Stimulated activated CD4-positive, alpha-beta T cell treated with anti-CD3 and anti-CD28 coated beads, Interleukin-15, amount 100 ng/mL, for 24 hours (primary cell): Measurements from ENCODE around the gene P4HA2.

Source experiments
- DNase-seq: peaks from one replicate; pipeline ENCODE4 v3.0.0-alpha.2; 2020

Gene P4HA2

GRCh38 chr5:132221781-132222648 lies 5.6 kb downstream of the P4HA2 start:
- no peak for DNase-seq

- DNase-seq: no peak
These were observed 7.2 kb downstream of the P4HA2 start for GRCh38 chr5:132220491-132220890.

DNA sequence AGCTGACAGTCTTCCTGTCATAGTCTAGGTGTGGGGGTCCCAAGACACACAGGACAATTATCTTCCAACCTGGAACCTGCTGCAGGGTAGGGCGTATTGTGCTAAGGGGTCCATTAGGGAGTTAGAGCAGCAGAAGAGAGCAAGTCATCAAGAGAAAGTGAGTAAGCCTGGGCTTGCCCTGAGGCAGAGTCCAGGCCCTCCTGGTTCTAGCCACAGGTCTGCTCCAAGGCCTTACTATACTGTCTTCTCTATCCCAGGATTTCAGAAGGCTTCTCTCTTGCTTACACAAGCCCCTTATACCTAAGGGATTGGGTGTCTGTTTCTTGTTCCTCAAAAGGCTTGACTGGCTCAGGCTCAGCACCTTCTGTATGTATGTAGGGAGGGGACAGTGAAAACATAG lies 7.7 kb downstream of the P4HA2 start:
- no peak for DNase-seq

GRCh38 chr5:132219289-132219970 lies 8.2 kb downstream of the P4HA2 start:
- DNase-seq: no peak

DNA sequence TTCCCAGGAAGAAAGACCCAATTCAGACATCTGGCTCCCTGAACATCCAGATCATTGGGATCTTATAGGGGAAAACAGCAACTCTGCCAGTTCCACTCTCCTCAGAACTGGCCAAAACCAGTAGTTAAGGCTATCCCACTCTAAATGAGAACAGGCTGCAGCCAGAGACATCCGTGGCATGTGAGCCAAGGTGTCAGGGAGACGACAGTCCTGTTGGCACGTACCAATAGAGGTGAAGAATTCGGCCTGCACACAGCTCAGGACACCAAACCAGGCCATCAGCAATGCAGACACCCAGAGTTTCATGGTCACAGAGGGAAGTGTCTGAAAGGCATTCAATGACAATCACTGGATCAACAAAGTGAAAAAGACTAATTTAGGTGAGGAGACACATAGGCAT lies 9.3 kb downstream of the P4HA2 start:
- DNase-seq: no peak

- DNase-seq: no peak
These were observed 12.3 kb downstream of the P4HA2 start for GRCh38 chr5:132215329-132215728.

- no peak for DNase-seq
These were observed 13.2 kb downstream of the P4HA2 start for GRCh38 chr5:132214491-132214890.

GRCh38 chr5:132213666-132214065 lies 14.0 kb downstream of the P4HA2 start:
- DNase-seq: no peak

GRCh38 chr5:132211787-132212186 lies 15.9 kb downstream of the P4HA2 start:
- no peak for DNase-seq

- no peak for DNase-seq
These were observed 16.7 kb downstream of the P4HA2 start for GRCh38 chr5:132210944-132211343.

DNA sequence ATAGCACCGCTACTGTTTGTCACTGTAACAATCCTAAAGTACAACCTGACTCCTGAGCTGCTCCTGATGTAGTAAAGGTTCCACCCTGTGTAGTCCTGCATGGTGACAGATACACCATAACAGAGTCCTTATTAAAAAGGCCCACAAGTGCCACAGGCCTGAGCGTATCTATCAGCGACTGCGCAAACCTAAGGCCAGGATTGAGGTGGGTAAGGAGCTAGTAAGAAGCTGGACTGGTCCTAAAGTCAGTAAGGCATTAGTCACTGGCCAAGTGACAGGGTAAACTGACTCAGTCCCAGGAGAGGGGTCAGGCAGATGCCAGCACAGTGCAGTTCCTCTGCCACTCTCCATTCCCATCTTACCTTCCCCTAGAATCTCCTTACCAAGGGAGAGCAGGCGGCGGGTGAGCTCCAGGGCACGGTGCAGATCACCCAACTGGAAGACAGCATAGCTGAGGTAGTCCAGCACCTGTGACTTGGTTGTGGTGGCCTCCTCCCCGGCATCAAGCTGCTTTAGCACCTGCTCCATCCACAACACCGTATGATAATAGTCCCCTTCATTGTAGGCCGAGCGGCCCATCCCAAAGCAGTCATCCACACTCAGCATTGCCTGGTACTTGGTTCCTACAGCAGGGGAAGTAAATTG lies 17.6 kb downstream of the P4HA2 start:
- DNase-seq: no peak

DNA sequence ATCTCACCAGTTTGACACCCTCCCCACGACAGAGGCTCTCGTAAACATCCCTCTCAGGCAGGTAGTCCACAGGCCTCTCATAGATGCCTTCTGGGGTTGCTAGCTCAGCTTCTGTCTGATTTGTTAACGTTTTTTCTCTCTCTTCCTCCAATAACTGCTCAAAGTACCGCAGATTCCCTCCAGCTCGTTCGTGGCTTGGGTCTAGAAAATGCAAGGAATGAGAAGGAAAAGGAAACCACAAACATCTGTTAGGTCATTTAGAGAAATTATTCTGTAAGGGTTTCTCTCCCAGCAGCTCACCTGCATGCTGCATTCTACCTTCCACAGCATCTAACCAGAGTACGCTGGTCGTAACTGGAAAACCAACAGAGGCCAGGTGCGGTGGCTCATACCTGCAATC lies 18.5 kb downstream of the P4HA2 start:
- DNase-seq: no peak

GRCh38 chr5:132207778-132208177 lies 19.9 kb downstream of the P4HA2 start:
- no peak for DNase-seq

- no peak for DNase-seq
These were observed 20.9 kb downstream of the P4HA2 start for GRCh38 chr5:132206782-132207181.

DNA sequence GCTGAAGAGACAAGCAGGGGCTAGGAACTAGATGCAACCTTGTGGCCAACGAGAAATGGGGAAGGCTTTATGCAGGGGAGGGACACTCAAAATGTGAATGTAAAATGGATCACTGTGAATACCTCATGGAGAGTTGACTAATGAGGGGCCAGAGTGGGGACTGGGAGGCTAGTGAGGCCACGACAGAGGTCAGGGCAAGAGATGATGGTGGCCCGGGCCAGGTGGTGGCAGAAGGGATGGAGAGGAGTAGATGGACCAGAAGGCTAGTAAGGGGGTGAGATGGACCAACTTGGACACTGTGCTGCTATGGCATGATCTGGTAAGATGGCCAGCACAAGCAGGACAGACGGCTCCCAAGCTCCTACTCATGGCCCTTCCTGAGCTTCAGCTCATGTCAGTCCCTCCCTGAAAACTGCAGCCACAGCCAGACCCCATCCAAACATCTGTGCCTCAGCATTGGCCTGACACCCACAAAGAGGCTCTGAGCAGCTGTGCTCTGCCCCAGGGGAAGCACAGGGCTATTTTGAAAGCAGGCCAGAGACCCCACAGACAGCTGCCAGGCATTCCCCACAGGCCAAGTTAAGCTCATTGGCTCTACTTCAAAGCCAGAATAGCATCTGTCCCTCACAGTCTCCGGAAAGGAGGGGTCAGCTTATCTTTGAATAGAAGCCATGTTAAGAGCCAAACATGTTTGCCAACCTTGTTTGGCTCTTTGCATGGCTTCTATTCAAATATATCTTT lies 22.1 kb downstream of the P4HA2 start:
- DNase-seq: no peak

DNA sequence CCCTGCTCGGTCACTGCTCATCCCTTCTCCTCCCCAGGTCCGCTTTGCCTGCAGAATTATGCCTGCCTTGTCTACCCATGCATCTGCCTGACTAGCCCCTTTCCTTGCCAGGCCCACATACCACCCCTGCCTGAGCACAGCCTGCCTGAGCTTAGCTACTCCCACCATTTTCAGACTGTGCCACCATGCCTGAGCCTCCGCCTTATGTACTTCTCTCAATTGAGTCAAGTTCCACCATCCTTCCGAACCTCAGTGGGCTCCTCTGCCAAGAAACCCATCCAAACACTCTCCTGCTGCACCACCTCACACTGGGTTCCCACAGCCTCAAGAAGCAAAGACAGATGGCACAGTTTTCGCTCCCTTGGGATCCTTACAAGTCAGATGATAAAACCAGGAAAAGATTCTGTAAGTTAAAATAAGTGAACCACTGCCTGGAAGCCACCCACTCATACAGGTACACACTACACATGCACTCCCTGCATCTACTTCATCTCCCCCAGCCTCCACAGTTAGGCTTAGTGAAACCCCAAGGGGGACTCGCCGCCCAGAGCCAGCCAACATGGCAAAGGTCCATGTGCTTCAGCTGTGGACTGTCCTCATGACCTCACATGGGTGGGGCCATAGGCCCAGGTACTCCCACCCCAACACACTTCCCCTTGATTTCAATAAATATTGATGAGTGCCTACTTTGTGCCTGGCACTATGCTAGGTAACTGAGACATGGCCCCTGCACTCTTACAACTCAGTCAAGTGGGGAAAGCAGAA lies 23.1 kb downstream of the P4HA2 start:
- no peak for DNase-seq

- DNase-seq: no peak
These were observed 23.7 kb downstream of the P4HA2 start for GRCh38 chr5:132203916-132204315.

- no peak for DNase-seq
These were observed 24.2 kb downstream of the P4HA2 start for GRCh38 chr5:132203464-132203818.

DNA sequence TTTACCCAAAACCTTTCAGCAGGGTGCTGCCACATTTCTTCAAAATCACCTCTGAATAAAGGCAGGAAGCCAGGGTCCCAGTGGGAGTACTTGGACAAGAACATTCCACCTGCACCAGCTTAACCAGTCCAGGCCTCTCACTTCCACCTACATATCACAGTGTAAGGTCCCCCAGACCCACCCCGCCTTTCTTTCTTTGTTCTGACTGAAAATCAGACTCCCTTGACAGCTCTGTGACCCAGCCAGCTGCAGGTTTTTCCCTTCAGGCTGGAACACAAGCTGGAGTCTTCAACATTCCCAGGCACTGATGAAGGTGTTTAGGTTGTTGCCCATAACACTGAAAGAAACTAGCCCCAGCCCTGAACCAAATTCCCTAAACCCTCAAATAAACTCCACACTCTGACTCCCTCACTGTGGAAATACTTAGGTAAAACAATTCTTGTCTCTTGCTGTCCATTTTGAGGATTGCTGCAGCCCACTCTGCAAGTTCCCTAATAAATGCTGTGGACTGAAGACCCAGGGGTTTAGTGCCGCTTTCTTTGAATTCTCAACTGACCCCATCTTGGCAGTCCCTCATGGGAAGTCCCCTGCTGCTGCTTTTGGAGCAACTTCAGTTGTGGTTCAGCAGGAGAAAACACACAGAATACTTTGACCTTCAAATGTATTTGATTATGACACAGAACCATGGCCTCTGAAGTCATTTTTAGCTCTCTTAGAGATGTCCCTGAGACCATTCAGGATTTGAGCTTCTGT lies 24.8 kb downstream of the P4HA2 start:
- no peak for DNase-seq

GRCh38 chr5:132199116-132199680 lies 28.5 kb downstream of the P4HA2 start:
- DNase-seq: no peak

GRCh38 chr5:132198571-132198970 lies 29.1 kb downstream of the P4HA2 start:
- DNase-seq: no peak
